ENCODE data around the gene ZNF26. TPM values are rescaled to one million over a fixed set of nuclear protein-coding genes. Genes with fewer than 3 reads are reported as not detected.
A peak's percentile ranks its signal among the peaks of the same experiment; 100 is the strongest.
"Not testable (repeated sequence)": the region's sequence is repeated elsewhere in the genome, so short reads cannot be mapped to it uniquely, and the experiment has no call there.

The ZNF26 gene
- total RNA-seq, 1 donor from 2014 or later, result 12.6 TPM

GRCh38 chr12:132953771-132954170, 32.4 kb upstream of the ZNF26 start:
- Histone ChIP-seq H3K27me3 (ENCODE audit: low read depth) (no peaks in the 10 kb centered on the region), H3K4me3 (no peak overlapping the region), H3K27ac (no peak overlapping the region), H3K9me3 (peaks cover 30% of the 10 kb centered on the region), H3K4me1 (peaks cover 21% of the 10 kb centered on the region), H3K36me3 (no peaks in the 10 kb centered on the region)
- TF ChIP-seq CTCF (IDR thresholded peaks at IDR 0.05), result no peak
- no peak for ATAC-seq
- intact Hi-C loops (cut with DNase I), result no loop called here
- DNase-seq, result no peak

- peaks cover 22% of the 10 kb centered on the region for H3K9me3 ChIP-seq
- H3K27me3 ChIP-seq (ENCODE audit: low read depth), result no peaks in the 10 kb centered on the region
- peak overlapping the region; percentile 94 for H3K27ac ChIP-seq
- H3K4me3 ChIP-seq, result peak overlapping the region; percentile 88
- H3K36me3 ChIP-seq, result no peaks in the 10 kb centered on the region
- DNase-seq (no peak), ATAC-seq (no peak)
- no peak for TF ChIP-seq CTCF (IDR thresholded peaks at IDR 0.05)
- intact Hi-C loops (cut with DNase I), result no loop called here
- peaks cover 21% of the 10 kb centered on the region for H3K4me1 ChIP-seq
Observed at GRCh38 chr12:132954471-132955048, 31.6 kb upstream of the ZNF26 start.

- intact Hi-C loops (cut with DNase I), result no loop called here
- ATAC-seq (peak; percentile 56 to 65), DNase-seq (no peak)
- Histone ChIP-seq H3K4me1 (peaks cover 21% of the 10 kb centered on the region), H3K4me3 (peak overlapping the region; percentile 88), H3K36me3 (no peaks in the 10 kb centered on the region), H3K9me3 (peaks cover 18% of the 10 kb centered on the region), H3K27ac (peak overlapping the region; percentile 94), H3K27me3 (ENCODE audit: low read depth) (no peaks in the 10 kb centered on the region)
- TF ChIP-seq CTCF (IDR thresholded peaks at IDR 0.05), result no peak
Observed at GRCh38 chr12:132955094-132956010, 30.8 kb upstream of the ZNF26 start.

- peaks cover 21% of the 10 kb centered on the region for H3K4me1 ChIP-seq
- TF ChIP-seq CTCF (IDR thresholded peaks at IDR 0.05), result no peak
Observed at GRCh38 chr12:132956011-132956788, 30.0 kb upstream of the ZNF26 start, which contains the start of gene ZNF605. Gene ZNF605, minus strand, starts transcription at chr12:132956306. Its CDS starts 10,671 bp downstream, at chr12:132945635.

GRCh38 chr12:132961790-132962189, 24.4 kb upstream of the ZNF26 start:
- ATAC-seq; H3K9me3 ChIP-seq; H3K27ac ChIP-seq; H3K4me3 ChIP-seq; H3K27me3 ChIP-seq (ENCODE audit: low read depth); DNase-seq; intact Hi-C loops (cut with DNase I): not testable (repeated sequence)
- Histone ChIP-seq H3K36me3 (peaks cover 13% of the 10 kb centered on the region), H3K4me1 (peaks cover 10% of the 10 kb centered on the region)

More at GRCh38 chr12:132956011-132956788, 30.0 kb upstream of the ZNF26 start, which contains the start of gene ZNF605:
- Histone ChIP-seq H3K36me3 (no peaks in the 10 kb centered on the region), H3K27ac (peak within 1 kb of the TSS; percentile 94), H3K27me3 (ENCODE audit: low read depth) (no peaks in the 10 kb centered on the region), H3K4me3 (peak within 1 kb of the TSS; percentile 88), H3K9me3 (peaks cover 22% of the 10 kb centered on the region)
- ATAC-seq (peak; percentile 95 to 98), DNase-seq (peak; percentile 92)
- intact Hi-C loops (cut with DNase I), result no loop called here

All from lower lobe of right lung (tissue), 2 donors.